ENCODE measurements around the gene MED16.
A peak's percentile ranks its signal among the peaks of the same experiment; 100 is the strongest.

The MED16 gene

GRCh38 chr19:892894-893689 lies at the start of gene MED16, which contains the start of gene RNU6-9:
MED16 (minus strand) TSS chr19:893187; CDS start chr19:891131, 2,056 bp downstream.
RNU6-9 (plus strand) TSS chr19:893484.
- peak; percentile 66 for DNase-seq

DNA sequence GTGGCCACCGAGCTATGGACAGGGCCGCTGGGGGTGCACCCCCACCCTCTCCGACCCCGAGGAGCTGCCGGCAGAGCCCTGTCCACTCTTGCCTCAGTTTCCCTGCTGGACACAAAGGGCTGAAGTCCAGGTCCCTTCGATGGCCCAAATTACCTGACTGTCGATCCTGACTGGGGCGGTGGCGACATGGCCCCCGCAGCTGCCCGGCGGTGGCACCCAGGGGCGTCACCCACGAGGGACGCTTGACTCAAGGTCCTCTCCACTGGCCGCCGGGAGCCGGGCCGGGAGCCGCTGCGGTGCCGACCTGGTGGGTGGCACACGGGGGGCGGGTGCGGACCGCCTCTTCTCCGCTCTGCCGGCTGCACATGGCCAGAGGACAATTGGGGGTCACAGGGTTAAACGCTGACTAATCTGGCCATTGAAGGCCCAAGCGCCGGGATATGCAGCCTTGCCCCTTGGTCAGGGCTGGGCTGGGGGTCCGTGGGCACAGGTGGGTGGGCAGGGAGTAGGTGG lies 49.2 kb upstream of the MED16 start:
- DNase-seq: no peak

GRCh38 chr19:941292-942132 lies 48.5 kb upstream of the MED16 start:
- DNase-seq: no peak

GRCh38 chr19:940591-941291 lies 47.8 kb upstream of the MED16 start:
- peak; percentile 59 for DNase-seq

- DNase-seq: no peak
Measured at GRCh38 chr19:939922-940321, 46.9 kb upstream of the MED16 start.

- no peak for DNase-seq
Measured at GRCh38 chr19:939439-939838, 46.5 kb upstream of the MED16 start.

- DNase-seq: no peak
Measured at GRCh38 chr19:938233-938923, 45.4 kb upstream of the MED16 start.

GRCh38 chr19:937259-937694 lies 44.3 kb upstream of the MED16 start:
- no peak for DNase-seq

GRCh38 chr19:936175-936546 lies 43.2 kb upstream of the MED16 start:
- no peak for DNase-seq

GRCh38 chr19:934865-935479 lies 42.0 kb upstream of the MED16 start:
- DNase-seq: peak; percentile 85

DNA sequence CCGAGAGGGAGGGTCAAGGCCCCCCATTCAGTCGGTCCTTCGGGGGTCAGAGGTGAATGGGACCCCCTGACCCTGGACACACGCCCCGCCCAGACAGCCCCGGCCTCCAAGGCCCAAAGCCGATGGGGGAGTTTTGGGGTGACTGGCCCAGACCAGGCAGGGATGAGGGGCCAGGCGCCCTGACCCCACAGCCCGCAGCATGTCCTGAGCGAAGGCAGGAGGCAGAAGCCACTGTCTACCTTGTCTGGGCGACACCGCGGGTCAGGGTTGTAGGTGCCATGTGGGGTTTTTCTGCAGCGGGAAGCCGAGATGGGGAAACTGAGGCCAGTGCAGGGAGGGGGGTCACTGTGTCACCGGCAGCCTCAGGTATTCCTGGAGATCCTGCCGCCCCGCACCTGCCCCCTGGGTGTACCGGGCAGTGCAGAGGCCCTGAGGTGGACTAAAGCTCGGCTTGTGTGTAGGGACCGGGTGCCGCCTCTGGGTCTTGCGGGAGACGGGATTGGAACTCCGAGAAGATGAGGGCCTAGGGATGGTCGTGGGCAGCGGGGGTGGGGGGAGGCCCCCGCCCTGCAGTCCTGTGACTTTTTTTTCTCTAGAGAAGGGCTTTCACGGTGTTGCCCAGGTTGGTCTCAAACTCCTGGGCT lies 41.3 kb upstream of the MED16 start:
- no peak for DNase-seq

DNA sequence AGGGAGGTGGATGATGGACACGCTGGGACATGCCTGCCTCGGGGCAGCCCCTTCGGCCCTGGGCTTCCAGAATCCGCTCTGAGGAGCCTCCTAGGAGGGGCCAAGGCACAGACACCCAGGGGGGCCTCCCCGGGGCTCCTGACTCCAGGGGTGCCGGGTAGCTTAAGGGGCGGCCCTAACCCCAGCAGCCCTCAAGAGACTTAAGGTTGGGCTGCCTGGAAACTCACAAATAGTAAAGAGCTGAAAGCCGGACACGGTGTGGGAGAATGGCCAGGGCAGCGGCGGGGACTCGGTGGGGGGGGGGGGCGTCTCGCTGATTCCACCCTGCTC lies 40.5 kb upstream of the MED16 start:
- DNase-seq: no peak

DNA sequence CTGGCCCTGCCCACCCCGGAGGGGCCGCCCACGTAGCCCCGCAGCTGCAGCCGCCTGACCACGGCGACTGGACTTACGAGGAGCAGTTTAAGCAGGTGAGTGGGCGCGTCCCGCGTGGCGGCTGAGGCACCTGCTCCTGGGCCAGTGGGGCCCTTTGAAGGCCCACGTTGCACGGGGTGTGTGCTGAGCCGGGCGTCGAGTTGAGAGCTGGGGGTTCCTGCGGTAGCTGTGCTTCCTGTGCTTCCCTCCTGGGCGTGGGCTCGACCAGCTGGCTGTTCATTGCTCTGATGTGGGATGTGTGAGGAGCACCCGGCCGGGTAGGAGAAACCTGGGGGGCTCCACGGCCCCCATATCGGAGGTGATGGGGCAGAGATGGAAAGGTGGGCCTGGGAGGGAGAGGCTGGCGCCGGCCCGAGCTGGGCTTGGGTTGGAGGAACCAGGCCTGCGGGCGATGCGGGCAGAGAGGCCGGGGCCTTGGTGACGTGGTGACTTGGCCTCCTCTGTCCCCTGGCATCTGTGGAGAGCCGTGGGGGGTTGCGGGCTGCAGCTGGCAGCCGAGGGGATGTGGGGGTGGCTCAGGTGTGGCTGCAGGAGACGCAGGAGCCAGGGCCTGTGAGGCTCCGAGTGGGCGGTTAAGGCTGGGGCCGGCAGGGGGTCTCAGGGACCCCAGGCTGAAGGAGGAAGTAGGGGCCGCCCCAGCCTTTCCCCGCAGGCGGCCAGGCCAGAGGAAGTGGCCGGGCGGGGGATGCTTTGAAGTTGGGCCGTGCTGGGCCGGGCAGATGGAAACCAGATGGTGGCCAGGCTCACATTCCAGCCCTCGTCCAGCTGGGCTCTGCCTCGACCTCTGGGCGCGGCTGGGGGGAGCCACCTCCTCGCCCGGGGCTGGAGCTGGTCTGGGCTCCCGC lies 39.9 kb upstream of the MED16 start:
- DNase-seq: no peak

GRCh38 chr19:931860-932647 lies 39.1 kb upstream of the MED16 start:
- DNase-seq: no peak

- no peak for DNase-seq
Measured at GRCh38 chr19:929891-930258, 36.9 kb upstream of the MED16 start.

DNA sequence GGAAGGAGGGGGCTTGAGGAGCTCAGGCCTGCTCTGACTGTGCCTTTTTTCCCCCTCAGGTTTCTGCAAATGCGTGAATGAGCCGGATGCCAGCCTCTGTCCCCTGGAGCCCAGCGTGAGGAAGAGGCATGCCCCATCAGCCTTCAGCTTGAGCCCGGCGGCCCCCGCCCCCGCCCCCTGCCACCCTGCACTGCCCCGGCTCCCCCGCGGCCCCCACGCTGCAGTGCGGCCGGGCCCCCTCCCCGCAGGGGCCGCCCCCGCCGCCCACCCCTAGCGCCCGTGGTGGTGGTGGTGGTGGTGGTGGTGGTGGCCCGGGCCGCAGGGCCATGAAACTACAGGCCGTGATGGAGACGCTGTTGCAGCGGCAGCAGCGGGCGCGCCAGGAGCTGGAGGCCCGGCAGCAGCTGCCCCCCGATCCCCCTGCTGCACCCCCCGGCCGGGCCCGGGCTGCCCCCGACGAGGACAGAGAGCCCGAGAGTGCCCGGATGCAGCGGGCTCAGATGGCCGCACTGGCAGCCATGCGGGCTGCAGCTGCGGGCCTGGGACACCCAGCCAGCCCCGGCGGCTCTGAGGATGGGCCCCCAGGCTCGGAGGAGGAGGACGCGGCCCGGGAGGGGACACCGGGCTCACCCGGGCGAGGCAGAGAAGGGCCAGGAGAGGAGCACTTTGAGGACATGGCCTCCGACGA lies 36.4 kb upstream of the MED16 start:
- DNase-seq: no peak

GRCh38 chr19:928471-929202 lies 35.6 kb upstream of the MED16 start:
- no peak for DNase-seq

- no peak for DNase-seq
Measured at GRCh38 chr19:927780-928401, 34.9 kb upstream of the MED16 start.

Data from GF-D8 (cell line).